KMS-11 (cell line): ENCODE data around the gene COL25A1.

Experiments used
- H2AFZ ChIP-seq: fragments of 200-600 bp; sonication (generic); 2 replicates; pipeline ENCODE4 v1.6.1; 2016; ENCODE audit warnings: antibody characterized with exemption, mixed run types, low read depth
- H3K27ac ChIP-seq: fragments of 200-600 bp; sonication (generic); 2 replicates; pipeline ENCODE4 v1.6.1; 2016; ENCODE audit warnings: mild to moderate bottlenecking, mixed run types
- H3K27me3 ChIP-seq: fragments of 200-600 bp; sonication (generic); 2 replicates; pipeline ENCODE4 v1.6.1; 2017; ENCODE audit warnings: mild to moderate bottlenecking, low read depth, mixed run types, moderate library complexity; ENCODE audit not compliant: insufficient read depth
- H3K36me3 ChIP-seq: fragments of 200-600 bp; sonication (generic); 2 replicates; pipeline ENCODE4 v1.6.1; 2017; ENCODE audit warnings: mild to moderate bottlenecking, mixed run types; ENCODE audit not compliant: insufficient read depth
- H3K4me1 ChIP-seq: fragments of 200-600 bp; sonication (generic); 2 replicates; pipeline ENCODE4 v1.6.1; 2016; ENCODE audit warnings: mild to moderate bottlenecking, low read depth, mixed run types; ENCODE audit not compliant: poor library complexity, severe bottlenecking
- H3K4me2 ChIP-seq: fragments of 200-600 bp; sonication (generic); 2 replicates; pipeline ENCODE4 v1.7.0; 2016; ENCODE audit warnings: mild to moderate bottlenecking, mixed run types
- H3K4me3 ChIP-seq: fragments of 200-600 bp; sonication (generic); IDR thresholded peaks from 2 replicates; pipeline ENCODE4 v1.6.1; 2017; ENCODE audit warnings: low read depth, low read length, mixed read lengths; ENCODE audit not compliant: insufficient read depth
- H3K79me2 ChIP-seq: fragments of 200-600 bp; sonication (generic); 2 replicates; pipeline ENCODE4 v1.6.1; 2016; ENCODE audit warnings: low read depth, mixed run types; ENCODE audit not compliant: insufficient read depth
- H3K9ac ChIP-seq: fragments of 200-600 bp; sonication (generic); 2 replicates; pipeline ENCODE4 v1.6.1; 2016; ENCODE audit warnings: mild to moderate bottlenecking, mixed run types
- H4K20me1 ChIP-seq: fragments of 200-600 bp; sonication (generic); 2 replicates; pipeline ENCODE4 v1.6.1; 2016; ENCODE audit warnings: mild to moderate bottlenecking, mixed run types; ENCODE audit not compliant: insufficient read depth
- TF ChIP-seq, protein P1 (sequence below): fragments of 200-600 bp; sonication (generic); conservative IDR thresholded peaks from 2 replicates; pipeline ENCODE4 v1.6.1; 2017; ENCODE audit warnings: low read depth, mild to moderate bottlenecking, antibody characterized with exemption, low read length, moderate library complexity, mixed read lengths

Gene COL25A1

DNA sequence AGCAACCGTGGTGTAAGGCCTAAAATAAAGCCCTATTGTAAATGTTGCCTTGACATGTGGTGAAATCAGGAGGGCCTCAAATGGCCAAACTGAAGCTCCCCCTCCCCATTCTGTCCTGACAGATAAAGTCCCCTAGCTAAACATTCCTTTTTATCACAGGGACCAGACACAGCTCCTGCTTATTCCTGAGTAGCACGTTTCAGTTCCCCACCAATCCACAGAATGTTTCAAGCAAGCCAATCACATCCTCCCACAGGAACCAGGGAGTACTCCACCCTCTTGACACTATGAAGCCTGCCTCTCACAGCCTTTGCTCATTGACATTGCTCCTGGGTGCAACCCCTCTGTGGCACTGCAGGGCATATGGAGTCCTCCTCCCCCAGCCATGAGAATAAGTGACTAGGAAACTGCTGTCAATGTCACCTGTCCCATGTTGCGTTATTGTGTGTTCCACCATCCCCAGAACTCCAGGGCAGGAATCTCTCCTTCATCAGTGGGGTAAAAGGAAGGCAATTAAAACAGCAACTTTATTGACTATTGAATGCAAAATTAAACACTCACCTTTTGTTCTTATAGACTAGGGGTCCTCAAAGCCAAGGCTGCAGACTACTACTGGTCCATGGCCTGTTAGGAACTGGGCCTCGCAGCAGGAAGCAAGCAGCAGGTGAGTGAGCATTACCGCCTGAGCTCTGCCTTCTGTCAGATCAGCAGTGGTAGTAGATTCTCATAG, 128.1 kb downstream of the COL25A1 start:
- H3K9ac ChIP-seq = no peak overlapping the region
- no peaks in the 10 kb centered on the region for H3K79me2 ChIP-seq
- H2AFZ ChIP-seq = no peak overlapping the region
- no peaks in the 10 kb centered on the region for H3K4me1 ChIP-seq
- TF ChIP-seq, protein P1, sequence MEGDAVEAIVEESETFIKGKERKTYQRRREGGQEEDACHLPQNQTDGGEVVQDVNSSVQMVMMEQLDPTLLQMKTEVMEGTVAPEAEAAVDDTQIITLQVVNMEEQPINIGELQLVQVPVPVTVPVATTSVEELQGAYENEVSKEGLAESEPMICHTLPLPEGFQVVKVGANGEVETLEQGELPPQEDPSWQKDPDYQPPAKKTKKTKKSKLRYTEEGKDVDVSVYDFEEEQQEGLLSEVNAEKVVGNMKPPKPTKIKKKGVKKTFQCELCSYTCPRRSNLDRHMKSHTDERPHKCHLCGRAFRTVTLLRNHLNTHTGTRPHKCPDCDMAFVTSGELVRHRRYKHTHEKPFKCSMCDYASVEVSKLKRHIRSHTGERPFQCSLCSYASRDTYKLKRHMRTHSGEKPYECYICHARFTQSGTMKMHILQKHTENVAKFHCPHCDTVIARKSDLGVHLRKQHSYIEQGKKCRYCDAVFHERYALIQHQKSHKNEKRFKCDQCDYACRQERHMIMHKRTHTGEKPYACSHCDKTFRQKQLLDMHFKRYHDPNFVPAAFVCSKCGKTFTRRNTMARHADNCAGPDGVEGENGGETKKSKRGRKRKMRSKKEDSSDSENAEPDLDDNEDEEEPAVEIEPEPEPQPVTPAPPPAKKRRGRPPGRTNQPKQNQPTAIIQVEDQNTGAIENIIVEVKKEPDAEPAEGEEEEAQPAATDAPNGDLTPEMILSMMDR = no peak
- H3K36me3 ChIP-seq = no peaks in the 10 kb centered on the region
- H3K4me3 ChIP-seq = no peak overlapping the region
- H3K4me2 ChIP-seq = no peak overlapping the region
- no peak overlapping the region for H3K27ac ChIP-seq
- H3K27me3 ChIP-seq = no peaks in the 10 kb centered on the region
- no peaks in the 10 kb centered on the region for H4K20me1 ChIP-seq

DNA sequence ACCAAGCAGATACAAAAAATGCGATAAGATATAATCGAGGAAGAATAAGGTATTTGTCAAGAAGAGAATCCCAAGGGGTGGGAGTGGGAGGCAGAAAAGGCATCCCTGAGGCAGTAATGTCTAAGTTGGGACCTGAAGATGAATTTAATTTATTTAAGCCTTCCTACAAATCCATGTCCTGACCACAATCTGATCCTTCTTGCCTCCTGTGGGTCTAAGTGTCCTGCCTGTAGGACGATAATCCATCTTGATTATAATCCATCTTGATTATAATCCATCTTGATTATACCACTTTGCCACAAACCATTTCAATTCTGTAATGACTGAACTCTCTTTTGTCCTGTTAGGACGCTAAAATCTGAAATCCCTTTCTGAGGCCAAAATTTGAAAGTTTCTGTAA, 130.2 kb downstream of the COL25A1 start:
- no peak overlapping the region for H2AFZ ChIP-seq
- H3K4me1 ChIP-seq = no peaks in the 10 kb centered on the region
- no peaks in the 10 kb centered on the region for H3K36me3 ChIP-seq
- H3K27me3 ChIP-seq = no peaks in the 10 kb centered on the region
- no peak overlapping the region for H3K27ac ChIP-seq
- H4K20me1 ChIP-seq = no peaks in the 10 kb centered on the region
- H3K9ac ChIP-seq = no peak overlapping the region
- no peak overlapping the region for H3K4me2 ChIP-seq
- H3K4me3 ChIP-seq = no peak overlapping the region
- no peaks in the 10 kb centered on the region for H3K79me2 ChIP-seq
- TF ChIP-seq, protein P1 = no peak

DNA sequence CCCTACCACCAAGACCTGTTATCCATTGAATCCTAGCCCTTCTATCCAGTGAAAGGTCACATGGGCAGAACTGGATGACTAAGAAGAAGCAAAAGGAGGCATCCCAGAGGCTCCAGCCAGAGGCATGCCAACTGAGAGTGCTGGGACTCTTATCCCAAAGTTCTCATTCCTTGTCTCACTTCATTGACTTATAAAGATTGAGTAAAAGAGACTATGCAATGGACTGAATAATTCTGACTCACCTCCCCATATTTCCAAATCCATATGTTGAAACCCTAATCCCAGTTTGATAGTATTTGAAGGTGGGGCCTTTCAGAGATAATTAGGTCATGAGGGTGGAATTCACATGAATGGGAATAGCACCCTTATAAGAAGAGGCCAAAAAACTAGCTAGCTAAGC, 131.4 kb downstream of the COL25A1 start:
- Histone ChIP-seq H2AFZ (no peak overlapping the region), H3K36me3 (no peaks in the 10 kb centered on the region), H3K4me1 (no peaks in the 10 kb centered on the region), H3K27me3 (no peaks in the 10 kb centered on the region), H3K4me3 (no peak overlapping the region), H3K9ac (no peak overlapping the region), H3K4me2 (no peak overlapping the region), H3K79me2 (no peaks in the 10 kb centered on the region), H3K27ac (no peak overlapping the region), H4K20me1 (no peaks in the 10 kb centered on the region)
- TF ChIP-seq, protein P1 = no peak

DNA sequence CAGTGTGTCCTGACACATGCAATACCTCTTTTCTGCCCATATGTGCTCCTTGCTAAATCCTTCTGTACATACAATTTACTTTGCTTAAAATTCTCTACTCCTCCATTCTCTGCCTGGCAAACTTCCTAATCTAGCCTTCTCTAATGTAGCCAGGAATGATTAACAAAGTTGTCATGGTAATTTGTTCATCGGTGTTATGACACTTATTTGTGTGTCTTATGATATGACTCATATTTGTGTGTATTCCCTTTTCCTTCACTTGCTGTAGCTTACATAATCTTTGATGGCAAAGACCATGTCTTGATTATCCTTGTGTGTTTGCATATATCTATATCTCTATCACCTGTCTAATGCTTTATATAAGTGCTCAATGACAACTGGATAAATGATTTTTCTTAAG, 133.3 kb downstream of the COL25A1 start:
- Histone ChIP-seq H3K4me3 (no peak overlapping the region), H3K4me1 (no peaks in the 10 kb centered on the region), H3K4me2 (no peak overlapping the region), H3K27ac (no peak overlapping the region), H3K36me3 (no peaks in the 10 kb centered on the region), H3K27me3 (no peaks in the 10 kb centered on the region), H3K9ac (no peak overlapping the region), H3K79me2 (no peaks in the 10 kb centered on the region), H2AFZ (no peak overlapping the region), H4K20me1 (no peaks in the 10 kb centered on the region)
- TF ChIP-seq, protein P1 = no peak
